GM13977 (cell line): Measurements from ENCODE around the gene PLAC8L1.

ENCODE experiments used
- DNase-seq: peaks from one replicate; pipeline ENCODE4 v3.0.0; 2012; ENCODE audit warnings: low spot score
- CTCF ChIP-seq: IDR thresholded peaks from 2 replicates; pipeline ENCODE4 v1.5.1; 2012; ENCODE audit warnings: mild to moderate bottlenecking, control low read depth; ENCODE audit not compliant: insufficient read depth; ENCODE audit errors: extremely low read depth, missing control alignments
- in situ Hi-C: fragments of 300-500 bp; cut with MboI; formaldehyde crosslinking; loops from one replicate; pipeline ENCODE4 v1.12.0; 2022; ENCODE audit warnings: low sequenced_read_pairs, low pct_unique_long_range_greater_than_20kb, mixed read lengths, inconsistent platforms; ENCODE audit not compliant: unreplicated experiment

The PLAC8L1 gene

GRCh38 chr5:146050086-146050485 lies 55.3 kb downstream of the PLAC8L1 start:
- TF ChIP-seq CTCF, result no peak
- DNase-seq, result no peak
- in situ Hi-C loops, result no loop called here

GRCh38 chr5:146049704-146050026 lies 55.7 kb downstream of the PLAC8L1 start:
- no peak for DNase-seq
- no peak for TF ChIP-seq CTCF
- in situ Hi-C loops, result no loop called here

DNA sequence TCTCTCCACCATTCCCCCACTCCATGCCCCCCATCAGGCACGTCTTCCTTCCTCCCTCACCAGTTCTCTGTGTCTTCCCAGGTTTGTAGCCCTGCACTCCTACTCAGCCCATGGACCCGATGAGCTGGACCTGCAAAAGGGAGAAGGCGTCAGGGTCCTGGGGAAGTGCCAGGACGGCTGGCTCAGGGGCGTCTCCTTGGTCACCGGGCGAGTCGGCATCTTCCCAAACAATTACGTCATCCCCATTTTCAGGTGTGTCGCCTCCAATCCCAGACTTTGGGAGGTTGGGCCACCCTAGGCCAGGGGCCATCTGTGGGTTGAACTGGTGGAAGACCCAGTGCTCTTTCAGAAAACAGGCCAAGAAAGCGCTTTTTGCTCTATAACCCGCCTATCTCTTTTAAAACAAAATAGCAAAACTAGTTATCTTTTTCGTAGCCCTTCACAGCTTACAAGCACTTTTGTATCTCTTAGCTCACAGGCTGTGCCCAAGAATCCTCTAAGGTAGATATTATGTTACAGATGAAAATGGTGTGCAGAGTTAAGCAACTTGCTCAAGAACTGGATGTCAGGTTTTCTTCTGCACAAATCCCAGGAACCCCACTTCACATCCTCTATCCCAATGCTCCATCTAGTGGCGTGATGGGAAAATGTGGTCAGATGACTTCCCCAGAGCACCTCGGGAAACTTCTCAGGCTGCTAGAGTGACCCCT lies 56.2 kb downstream of the PLAC8L1 start:
- in situ Hi-C loops, result no loop called here
- DNase-seq, result peak; percentile 32
- peak; percentile 44 for TF ChIP-seq CTCF

DNA sequence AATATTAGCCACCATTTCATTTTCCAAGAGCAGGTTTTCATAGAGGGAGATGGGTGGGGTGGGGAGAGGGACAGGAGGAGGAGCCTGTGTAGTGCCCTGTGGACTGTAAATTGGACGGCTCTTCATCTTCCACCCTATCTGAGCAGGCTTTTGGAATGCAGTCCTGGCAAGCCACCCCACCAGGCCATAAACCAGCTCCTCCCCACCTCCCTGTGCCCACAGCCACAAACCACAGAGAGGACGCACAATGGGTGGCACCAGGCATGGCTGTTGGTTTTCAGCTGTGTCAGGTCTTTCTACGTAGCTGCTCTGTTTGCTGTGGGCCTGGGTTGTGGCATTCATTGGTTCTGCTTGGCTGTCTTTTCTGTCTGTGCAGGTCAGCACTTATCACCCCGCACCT lies 58.0 kb downstream of the PLAC8L1 start:
- no peak for DNase-seq
- no peak for TF ChIP-seq CTCF
- in situ Hi-C loops, result no loop called here

GRCh38 chr5:146043722-146044121 lies 61.7 kb downstream of the PLAC8L1 start:
- in situ Hi-C loops, result no loop called here
- no peak for TF ChIP-seq CTCF

DNA sequence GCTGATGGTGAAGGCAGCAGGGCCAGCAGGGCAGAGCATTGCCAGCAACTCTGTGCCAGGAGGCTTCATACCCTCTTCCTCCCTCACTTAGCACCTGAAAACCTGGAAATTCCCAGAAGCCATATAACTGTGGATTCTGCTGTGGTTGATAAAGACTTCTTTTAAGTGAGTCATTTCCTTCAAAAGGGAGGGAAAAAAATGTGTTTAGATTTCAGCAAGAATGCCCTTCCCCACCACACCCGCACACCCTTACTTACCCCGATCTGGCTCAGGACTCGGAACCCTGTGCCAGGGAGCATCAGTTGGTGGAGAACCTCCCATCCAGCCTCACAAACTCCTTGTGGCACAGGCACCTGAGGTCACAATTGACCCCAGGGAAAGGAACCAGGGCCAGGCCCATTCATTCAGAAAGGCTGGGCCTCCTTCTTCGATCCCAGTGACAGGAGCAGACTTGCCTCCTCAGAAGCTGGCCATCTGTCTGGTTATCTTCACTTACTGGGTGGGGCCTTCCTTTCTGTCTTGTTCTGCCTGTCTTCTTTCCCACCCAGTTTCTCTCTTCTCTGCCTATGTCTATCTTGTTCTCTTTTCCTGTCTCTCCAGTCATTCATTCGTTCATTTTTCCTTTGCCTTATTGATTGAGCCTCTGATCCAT lies 62.6 kb downstream of the PLAC8L1 start:
- TF ChIP-seq CTCF, result no peak
- DNase-seq, result no peak
- in situ Hi-C loops, result no loop called here

More at GRCh38 chr5:146043722-146044121, 61.7 kb downstream of the PLAC8L1 start:
- DNase-seq, result no peak
